Activated naive CD8-positive, alpha-beta T cell treated with anti-CD3 and anti-CD28 coated beads, Interleukin-2, amount 50 U/mL, for 16 hours (primary cell): ENCODE data around the gene CES4A.
"Not testable (repeated sequence)": the region's sequence is repeated elsewhere in the genome, so short reads cannot be mapped to it uniquely, and the experiment has no call there.

ENCODE experiments used
- DNase-seq: peaks from one replicate; pipeline ENCODE4 v3.0.0-alpha.2; 2020; ENCODE audit warnings: low read depth, low spot score

The CES4A gene

GRCh38 chr16:66988197-66988788, at the start of gene CES4A:
Gene CES4A (plus strand): TSS chr16:66988589. CDS start chr16:66988773, 184 bp downstream.
- DNase-seq: no peak

GRCh38 chr16:66939366-66939765, 49.0 kb upstream of the CES4A start:
- DNase-seq: no peak

- DNase-seq: no peak
Measured at GRCh38 chr16:66940236-66940635, 48.2 kb upstream of the CES4A start.

- DNase-seq: no peak
Measured at GRCh38 chr16:66942981-66943380, 45.4 kb upstream of the CES4A start.

- DNase-seq: no peak
Measured at GRCh38 chr16:66943426-66944053, 44.8 kb upstream of the CES4A start.

- no peak for DNase-seq
Measured at GRCh38 chr16:66944054-66944441, 44.3 kb upstream of the CES4A start.

GRCh38 chr16:66944971-66945370, 43.4 kb upstream of the CES4A start:
- not testable (repeated sequence) for DNase-seq

- DNase-seq: no peak
Measured at GRCh38 chr16:66945939-66946338, 42.5 kb upstream of the CES4A start.

GRCh38 chr16:66946541-66946940, 41.8 kb upstream of the CES4A start:
- DNase-seq: no peak

- DNase-seq: no peak
Measured at GRCh38 chr16:66946974-66947301, 41.5 kb upstream of the CES4A start.

GRCh38 chr16:66947302-66948065, 40.9 kb upstream of the CES4A start:
- peak; percentile 60 for DNase-seq

GRCh38 chr16:66948134-66948836, 40.1 kb upstream of the CES4A start:
- no peak for DNase-seq

GRCh38 chr16:66948837-66949225, 39.6 kb upstream of the CES4A start:
- no peak for DNase-seq

GRCh38 chr16:66949472-66949871, 38.9 kb upstream of the CES4A start:
- DNase-seq: no peak

GRCh38 chr16:66950437-66950836, 38.0 kb upstream of the CES4A start:
- no peak for DNase-seq

- no peak for DNase-seq
Measured at GRCh38 chr16:66950971-66951790, 37.2 kb upstream of the CES4A start.

GRCh38 chr16:66952430-66953110, 35.8 kb upstream of the CES4A start:
- no peak for DNase-seq

GRCh38 chr16:66953462-66954096, 34.8 kb upstream of the CES4A start:
- DNase-seq: no peak

GRCh38 chr16:66954097-66954659, 34.2 kb upstream of the CES4A start:
- peak; percentile 46 for DNase-seq
